Prostate gland (tissue), 2 donors: ENCODE measurements around the gene APOA5.

ENCODE experiments used
- POLR2A ChIP-seq: fragments of 450-650 bp; IDR thresholded peaks from one replicate; pipeline ENCODE4 v1.6.1; 2016; ENCODE audit warnings: antibody characterized with exemption, mild to moderate bottlenecking
- POLR2AphosphoS5 ChIP-seq: sonication (generic); formaldehyde crosslinking; IDR thresholded peaks from one replicate; pipeline ENCODE4 v1.6.1; 2017; ENCODE audit warnings: antibody characterized with exemption
- TF ChIP-seq, protein P1 (sequence below), 4 experiments: fragments of 200-600 bp in 2 of 4; fragments of 450-650 bp in 2 of 4; sonication (generic) in 2 of 4; IDR thresholded peaks; 1 replicate in 3 of 4; 2 replicates in 1 of 4; pipeline ENCODE4 v1.5.1; 2016 to 2019; ENCODE audit warnings: antibody characterized with exemption in 4 of 4, mild to moderate bottlenecking in 2 of 4, moderate library complexity in 2 of 4

DNA sequence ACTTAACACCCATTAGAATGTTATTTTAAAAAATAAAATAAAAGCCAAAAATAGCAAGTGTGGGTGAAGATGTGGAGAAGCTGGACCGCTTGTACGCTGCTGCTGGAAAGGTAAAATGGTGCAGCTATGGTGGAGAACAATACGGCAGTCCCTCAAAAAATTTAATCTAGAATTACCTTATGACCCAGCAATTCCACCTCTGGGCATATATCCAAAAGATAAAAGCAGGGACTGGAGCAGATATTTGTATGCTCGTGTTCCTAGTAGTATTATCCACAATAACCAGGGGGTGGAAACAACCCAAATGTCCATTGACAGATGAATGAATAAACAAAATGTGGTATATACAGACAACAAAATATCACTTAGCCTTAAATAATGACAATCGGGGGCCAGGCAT lies 6.1 kb upstream of the APOA5 start:
- TF ChIP-seq POLR2A = no peak
- TF ChIP-seq, protein P1, sequence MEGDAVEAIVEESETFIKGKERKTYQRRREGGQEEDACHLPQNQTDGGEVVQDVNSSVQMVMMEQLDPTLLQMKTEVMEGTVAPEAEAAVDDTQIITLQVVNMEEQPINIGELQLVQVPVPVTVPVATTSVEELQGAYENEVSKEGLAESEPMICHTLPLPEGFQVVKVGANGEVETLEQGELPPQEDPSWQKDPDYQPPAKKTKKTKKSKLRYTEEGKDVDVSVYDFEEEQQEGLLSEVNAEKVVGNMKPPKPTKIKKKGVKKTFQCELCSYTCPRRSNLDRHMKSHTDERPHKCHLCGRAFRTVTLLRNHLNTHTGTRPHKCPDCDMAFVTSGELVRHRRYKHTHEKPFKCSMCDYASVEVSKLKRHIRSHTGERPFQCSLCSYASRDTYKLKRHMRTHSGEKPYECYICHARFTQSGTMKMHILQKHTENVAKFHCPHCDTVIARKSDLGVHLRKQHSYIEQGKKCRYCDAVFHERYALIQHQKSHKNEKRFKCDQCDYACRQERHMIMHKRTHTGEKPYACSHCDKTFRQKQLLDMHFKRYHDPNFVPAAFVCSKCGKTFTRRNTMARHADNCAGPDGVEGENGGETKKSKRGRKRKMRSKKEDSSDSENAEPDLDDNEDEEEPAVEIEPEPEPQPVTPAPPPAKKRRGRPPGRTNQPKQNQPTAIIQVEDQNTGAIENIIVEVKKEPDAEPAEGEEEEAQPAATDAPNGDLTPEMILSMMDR (IDR thresholded peaks at IDR 0.05) = no peak
- no peak for TF ChIP-seq POLR2AphosphoS5
